Kidney (tissue), 14 donors: ENCODE results near the gene PRDM10. TPM values are rescaled to one million over a fixed set of nuclear protein-coding genes. Genes with fewer than 3 reads are reported as not detected.
"Not testable (repeated sequence)": the region's sequence is repeated elsewhere in the genome, so short reads cannot be mapped to it uniquely, and the experiment has no call there.

Experiments used
- DNase-seq, 5 donors: peaks; one replicate each; pipeline ENCODE4 v3.0.0-alpha.2; 2013 to 2020
- FAIRE-seq: peaks from 2 replicates; lab custom pipeline; 2012; peaks lifted over from hg19 to GRCh38; lab: Jason Lieb, UNC
- H3K27ac ChIP-seq, 2 donors: one replicate each; pipeline ENCODE4 v1.7.0; 2013; ENCODE audit warnings: low read depth in 2 of 2, low read length in 2 of 2, inconsistent platforms in 1 of 2
- H3K27me3 ChIP-seq: one replicate; pipeline ENCODE4 v1.7.1; 2013; ENCODE audit warnings: low read length, inconsistent platforms; ENCODE audit not compliant: control insufficient read depth, insufficient read depth
- H3K36me3 ChIP-seq, 3 donors: one replicate each; pipeline versions ENCODE4 v1.7.0 to v1.7.1; 2013; ENCODE audit warnings: low read length in 3 of 3, control low read depth in 1 of 3, inconsistent platforms in 1 of 3; ENCODE audit not compliant: insufficient read depth in 3 of 3, control insufficient read depth in 2 of 3
- H3K4me1 ChIP-seq, 3 donors: one replicate each; pipeline versions ENCODE4 v1.7.0 to v1.7.1; 2013; ENCODE audit warnings: low read length in 3 of 3, inconsistent platforms in 1 of 3, low read depth in 1 of 3; ENCODE audit not compliant: control insufficient read depth in 2 of 3, insufficient read depth in 2 of 3
- H3K4me3 ChIP-seq, 3 donors: one replicate each; pipeline versions ENCODE4 v1.7.0 to v1.8.1; 2013; ENCODE audit warnings: low read length in 3 of 3, control low read depth in 1 of 3, inconsistent platforms in 1 of 3
- H3K9ac ChIP-seq, 3 donors: one replicate each; pipeline versions ENCODE4 v1.7.0 to v1.7.1; 2013; ENCODE audit warnings: low read length in 3 of 3, control low read depth in 1 of 3, inconsistent platforms in 1 of 3
- H3K9me3 ChIP-seq, 3 donors: one replicate each; pipeline versions ENCODE4 v1.7.0 to v1.7.1; 2013; ENCODE audit warnings: low read length in 3 of 3, control low read depth in 1 of 3, inconsistent platforms in 1 of 3; ENCODE audit not compliant: control insufficient read depth in 2 of 3, insufficient read depth in 1 of 3
- intact Hi-C: fragments of 100-400 bp; cut with DNase I; formaldehyde crosslinking; loops from one replicate; pipeline ENCODE4 v1.11.1; 2022
- polyA plus RNA-seq: library from polyadenylated mRNA; stranded (reverse); fragments of 350-450 nt; fragmentation: Illumina TruSeq; extraction: RNeasy Lipid Tissue Mini Kit (QIAGEN cat#74804); gene quantifications from one replicate; pipeline ENCODE4 v1.2.3, GENCODE V29; 2014; ENCODE audit warnings: low read depth, low replicate concordance; ENCODE audit not compliant: insufficient read depth
- total RNA-seq: library from RNA; stranded (reverse); fragmentation: NEBNext Ultra II Directional; extraction: Animal tissue kit (Norgen Biotek cat#: 25700); gene quantifications from one replicate; pipeline ENCODE4 v1.2.1, GENCODE V29; 2021
- TF ChIP-seq, protein P1 (sequence below): IDR thresholded peaks from 3 replicates; pipeline ENCODE4 v1.5.1; 2012; ENCODE audit warnings: mild to moderate bottlenecking, moderate library complexity, borderline replicate concordance; ENCODE audit not compliant: insufficient read depth; ENCODE audit errors: extremely low read depth
- donor health status: control.
- donor health status: control.
- donor health status: control.
- donor health status: control.
- donor health status: control.
- donor health status: DM: yes; HTN: yes; CAD: no.
- donor health status: Normal renal cell carcinoma (clear cell type).

The PRDM10 gene
- total and polyA plus RNA-seq, 2 donors from 2014 or later, result 1.5 to 8.0 TPM

DNA sequence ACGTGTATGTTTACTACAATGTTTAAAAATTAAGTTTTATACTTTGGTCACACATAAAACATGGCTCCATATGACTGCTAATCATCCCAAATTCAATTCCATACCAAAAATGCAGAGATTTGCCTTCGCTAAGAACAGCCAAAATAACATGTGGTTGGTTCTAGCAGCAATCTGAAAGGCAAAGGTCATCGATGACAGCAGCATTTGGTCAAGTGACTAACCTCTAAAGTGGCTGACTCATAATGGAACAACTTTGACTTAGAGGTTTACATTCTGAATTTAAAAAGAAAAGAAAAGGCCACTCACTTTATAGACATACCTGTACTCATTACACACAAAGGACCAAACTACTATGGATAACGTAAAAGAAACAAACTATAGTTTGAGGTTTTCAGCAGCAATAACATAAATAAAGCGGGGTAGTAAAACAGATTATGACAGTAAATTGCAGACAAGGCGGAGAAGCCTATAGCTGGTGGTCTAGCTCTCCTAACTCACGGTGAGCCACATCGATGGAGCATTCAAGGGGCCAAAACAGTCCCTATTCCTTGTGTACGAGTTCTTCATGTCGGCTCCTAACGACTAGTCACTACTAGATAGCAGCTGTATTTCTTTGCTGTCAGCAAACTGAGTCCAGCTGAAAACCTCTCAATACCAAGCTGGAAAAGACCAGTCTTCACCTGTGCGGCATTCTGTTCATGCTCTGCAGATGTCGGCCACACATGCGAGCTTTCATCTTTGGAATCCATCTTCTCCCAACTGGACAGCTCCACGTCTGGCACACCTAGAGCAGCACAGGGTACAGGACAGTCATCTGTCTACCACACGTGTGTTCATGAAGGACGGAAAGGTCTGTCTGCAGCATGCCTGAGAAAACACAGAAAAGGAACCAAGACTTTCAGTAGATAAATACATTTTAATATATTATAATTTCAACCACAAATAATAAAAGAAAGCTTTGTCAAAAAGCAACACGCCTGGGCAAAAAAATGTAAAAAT, 42.1 kb downstream of the PRDM10 start:
- FAIRE-seq (no peak), DNase-seq (no peak)
- Histone ChIP-seq H3K9ac (no peak overlapping the region), H3K36me3 (no peaks in the 10 kb centered on the region), H3K4me1 (peaks cover 0 to 5% (median 0%) of the 10 kb centered on the region in 3 donors), H3K27ac (no peak overlapping the region), H3K27me3 (no peaks in the 10 kb centered on the region), H3K4me3 (no peak overlapping the region), H3K9me3 (no peaks in the 10 kb centered on the region)
- intact Hi-C loops, result no loop called here
- TF ChIP-seq, protein P1, sequence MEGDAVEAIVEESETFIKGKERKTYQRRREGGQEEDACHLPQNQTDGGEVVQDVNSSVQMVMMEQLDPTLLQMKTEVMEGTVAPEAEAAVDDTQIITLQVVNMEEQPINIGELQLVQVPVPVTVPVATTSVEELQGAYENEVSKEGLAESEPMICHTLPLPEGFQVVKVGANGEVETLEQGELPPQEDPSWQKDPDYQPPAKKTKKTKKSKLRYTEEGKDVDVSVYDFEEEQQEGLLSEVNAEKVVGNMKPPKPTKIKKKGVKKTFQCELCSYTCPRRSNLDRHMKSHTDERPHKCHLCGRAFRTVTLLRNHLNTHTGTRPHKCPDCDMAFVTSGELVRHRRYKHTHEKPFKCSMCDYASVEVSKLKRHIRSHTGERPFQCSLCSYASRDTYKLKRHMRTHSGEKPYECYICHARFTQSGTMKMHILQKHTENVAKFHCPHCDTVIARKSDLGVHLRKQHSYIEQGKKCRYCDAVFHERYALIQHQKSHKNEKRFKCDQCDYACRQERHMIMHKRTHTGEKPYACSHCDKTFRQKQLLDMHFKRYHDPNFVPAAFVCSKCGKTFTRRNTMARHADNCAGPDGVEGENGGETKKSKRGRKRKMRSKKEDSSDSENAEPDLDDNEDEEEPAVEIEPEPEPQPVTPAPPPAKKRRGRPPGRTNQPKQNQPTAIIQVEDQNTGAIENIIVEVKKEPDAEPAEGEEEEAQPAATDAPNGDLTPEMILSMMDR, result no peak

DNA sequence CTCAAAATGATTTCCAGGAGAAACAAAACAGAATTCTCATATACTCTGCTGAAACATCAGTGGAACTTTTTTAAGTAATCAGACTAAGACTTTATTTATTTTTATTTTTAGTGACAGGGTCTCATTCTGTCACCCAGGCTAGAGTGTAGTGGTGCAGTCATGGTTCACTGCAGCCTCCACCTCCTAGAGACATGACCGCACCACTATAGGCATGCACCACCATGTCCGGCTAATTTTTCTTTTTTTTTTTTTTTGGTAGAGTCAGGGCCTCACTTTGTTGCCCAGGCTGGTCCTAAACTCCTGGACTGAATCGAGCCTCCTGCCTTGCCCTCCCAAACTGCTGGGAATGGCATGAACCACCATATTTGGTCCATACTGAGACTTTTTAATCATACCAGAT, 42.9 kb downstream of the PRDM10 start:
- no peak for FAIRE-seq
- no peak overlapping the region for H3K27ac ChIP-seq
- H3K4me3 ChIP-seq, result no peak overlapping the region
- no peaks in the 10 kb centered on the region for H3K36me3 ChIP-seq
- no peak for DNase-seq
- TF ChIP-seq, protein P1, result no peak
- H3K27me3 ChIP-seq, result no peaks in the 10 kb centered on the region
- H3K9me3 ChIP-seq, result no peaks in the 10 kb centered on the region
- H3K4me1 ChIP-seq, result peaks cover 0 to 5% (median 0%) of the 10 kb centered on the region in 3 donors
- H3K9ac ChIP-seq, result no peak overlapping the region
- intact Hi-C loops, result no loop called here

DNA sequence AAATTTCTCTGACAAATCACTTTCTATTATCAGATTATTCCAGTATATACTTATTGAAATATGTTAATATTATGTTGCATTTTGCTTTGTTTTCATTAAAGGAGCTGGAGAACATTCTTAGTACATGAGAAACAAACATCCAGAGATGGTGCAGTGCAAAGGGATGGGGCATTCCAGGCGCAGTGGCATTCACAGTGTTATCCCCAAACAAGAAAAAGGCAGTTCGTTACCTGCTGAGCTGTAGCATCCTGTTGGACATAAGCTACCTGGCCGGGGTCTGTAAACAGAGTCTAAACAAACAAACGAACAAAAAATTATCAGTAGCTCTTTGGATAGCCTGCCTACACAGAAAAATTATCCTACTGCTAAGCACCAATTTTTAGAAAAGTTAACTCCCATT, 47.4 kb downstream of the PRDM10 start:
- no peaks in the 10 kb centered on the region for H3K9me3 ChIP-seq
- no peak overlapping the region for H3K27ac ChIP-seq
- no peak overlapping the region for H3K4me3 ChIP-seq
- H3K27me3 ChIP-seq, result no peaks in the 10 kb centered on the region
- FAIRE-seq (no peak), DNase-seq (no peak)
- intact Hi-C loops, result no loop called here
- no peaks in the 10 kb centered on the region for H3K36me3 ChIP-seq
- TF ChIP-seq, protein P1, result no peak
- H3K4me1 ChIP-seq, result peaks cover 0 to 3% (median 0%) of the 10 kb centered on the region in 3 donors
- no peak overlapping the region for H3K9ac ChIP-seq

DNA sequence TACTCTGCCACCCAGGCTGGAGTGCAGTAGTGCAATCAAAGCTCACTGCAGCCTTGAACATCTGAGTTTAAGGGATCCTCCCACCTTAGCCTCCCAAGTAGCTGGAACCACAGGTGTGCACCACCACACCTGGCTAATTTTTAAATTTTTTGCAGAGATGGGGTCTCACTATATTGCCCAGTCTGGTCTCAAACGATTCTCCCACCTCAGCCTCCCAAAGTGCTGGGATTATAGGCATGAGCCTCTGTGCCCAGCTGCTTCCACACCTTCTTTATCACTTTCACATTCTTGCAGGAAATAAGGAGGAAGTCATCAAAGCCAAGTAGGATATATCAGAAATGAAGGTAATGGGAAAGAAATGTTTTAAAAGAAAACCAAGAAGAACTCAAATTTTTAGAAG, 47.9 kb downstream of the PRDM10 start:
- H3K9me3 ChIP-seq, H3K4me1 ChIP-seq, H3K9ac ChIP-seq, intact Hi-C loops, H3K4me3 ChIP-seq, FAIRE-seq, H3K27me3 ChIP-seq, H3K36me3 ChIP-seq, DNase-seq, H3K27ac ChIP-seq: not testable (repeated sequence)
